HG02852 (cell line): Measurements from ENCODE around the gene SLC12A8.

Experiments
- ATAC-seq: cut with Tn5 transposase; IDR thresholded peaks from one replicate; pipeline ENCODE4 v1.9.1; 2021; ENCODE audit warnings: mild to moderate bottlenecking, moderate library complexity; ENCODE audit not compliant: unreplicated experiment

SLC12A8 gene

DNA sequence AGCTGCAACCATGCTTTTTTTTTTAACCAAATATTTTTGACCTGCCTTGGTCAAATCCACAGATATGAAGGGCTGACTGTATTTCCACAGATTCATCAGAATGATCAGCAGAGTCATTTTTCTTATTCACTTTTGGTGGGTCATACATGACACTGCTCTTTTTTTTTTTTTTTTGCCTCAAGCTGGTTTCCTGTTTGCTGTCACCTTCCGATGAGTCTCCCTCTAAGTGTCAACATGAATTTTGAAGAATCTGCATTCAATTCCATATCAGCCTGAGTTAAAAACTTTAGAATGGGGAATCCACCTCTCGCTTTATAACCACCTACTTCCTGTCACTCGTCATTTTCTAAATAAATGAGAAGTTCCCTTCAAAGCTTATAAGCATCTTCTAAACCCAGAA, 2.2 kb upstream of the SLC12A8 start:
- ATAC-seq = no peak

DNA sequence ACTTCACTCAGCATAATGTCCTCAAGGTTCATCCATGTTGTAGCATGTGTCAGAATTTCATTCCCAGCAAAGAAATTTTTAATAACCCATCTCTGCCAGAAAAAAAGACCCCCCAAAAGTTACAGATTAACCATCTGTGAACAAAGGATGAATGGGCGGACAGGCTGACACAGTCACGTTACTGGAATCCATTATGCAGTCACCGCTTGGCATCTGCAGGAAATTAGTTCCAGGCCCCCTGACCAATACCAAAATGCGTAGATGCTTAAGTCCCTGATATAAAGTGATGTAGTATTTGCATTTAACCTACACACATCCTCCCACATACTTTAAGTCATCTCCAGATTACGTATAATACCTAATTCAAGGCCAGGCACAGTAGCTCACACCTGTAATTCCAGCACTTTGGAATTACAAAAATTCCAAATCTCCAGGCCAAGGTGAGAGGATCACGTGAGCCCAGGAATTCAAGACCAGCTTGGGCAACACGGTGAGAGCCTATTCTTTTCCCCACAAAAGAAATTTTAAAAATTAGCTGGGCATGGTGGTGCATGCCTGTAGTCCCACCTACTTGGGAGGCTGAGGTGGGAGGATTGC, 1.5 kb upstream of the SLC12A8 start:
- ATAC-seq = no peak

DNA sequence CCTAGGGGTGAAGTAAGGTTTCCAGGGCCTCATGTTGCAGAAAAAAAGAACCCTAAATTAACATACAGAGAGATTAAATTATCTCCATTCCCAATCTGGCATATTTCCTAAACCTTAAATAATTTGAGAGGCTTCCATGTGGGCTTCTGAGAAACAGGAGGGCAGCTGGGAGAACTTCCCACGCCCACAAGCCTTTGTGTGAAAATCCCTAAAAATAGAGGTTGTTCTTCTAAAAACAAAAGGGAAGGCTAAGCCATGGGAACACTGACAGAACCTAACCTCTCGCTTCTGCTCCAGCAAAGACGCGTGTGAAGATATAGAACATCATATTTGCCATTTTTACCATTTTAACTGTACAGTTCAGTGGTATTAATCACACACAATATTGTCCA, 812 bp upstream of the SLC12A8 start:
- no peak for ATAC-seq

DNA sequence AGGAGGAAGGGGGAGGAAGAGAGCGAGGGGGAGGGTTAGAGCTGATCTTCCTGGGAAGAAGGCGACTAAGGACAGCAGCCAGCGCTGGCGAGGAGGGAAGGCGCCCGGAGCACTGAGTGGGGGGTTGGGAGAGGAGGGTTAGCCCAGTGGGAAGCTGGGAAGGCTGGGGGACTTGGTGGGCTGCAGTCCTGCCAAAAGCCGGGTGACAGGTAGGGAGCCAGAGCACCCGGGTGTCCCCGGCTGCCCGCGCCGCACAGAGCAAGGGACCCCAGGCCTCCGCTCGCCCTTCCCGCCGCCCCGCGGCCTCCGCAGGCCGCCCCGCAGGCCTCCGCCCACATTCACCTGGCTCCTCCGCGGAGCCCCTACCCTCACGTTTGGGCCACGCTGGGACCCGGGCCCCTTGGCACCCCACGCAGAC, 448 bp downstream of the SLC12A8 start:
- ATAC-seq = no peak

DNA sequence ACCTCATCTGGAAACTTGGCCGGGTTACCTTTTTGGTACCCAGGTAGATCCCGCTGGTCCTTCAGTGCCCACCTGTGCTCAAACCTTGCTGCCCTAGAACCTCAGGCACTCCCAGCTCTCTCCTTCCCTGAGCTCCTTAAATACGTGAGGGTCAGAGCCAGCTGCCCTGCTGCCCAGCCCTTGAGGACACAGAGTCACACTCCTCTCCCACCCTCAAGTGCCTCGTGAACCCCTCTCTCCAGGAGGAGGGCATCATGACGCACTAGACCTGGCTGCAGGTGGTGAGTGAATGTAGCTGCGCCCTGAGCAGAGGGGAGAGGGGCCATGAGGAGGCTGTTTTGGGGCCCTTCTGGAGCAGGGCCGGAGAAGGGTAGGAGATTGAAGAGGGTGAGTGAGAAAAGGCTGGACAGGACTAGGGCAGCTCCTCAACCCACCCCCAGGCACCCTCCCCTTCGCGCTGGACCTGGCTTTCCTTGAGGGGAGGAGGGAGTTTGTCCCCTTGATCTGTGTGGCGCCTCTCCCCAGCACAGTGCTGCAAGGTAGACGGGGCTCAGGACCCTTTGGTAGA, 941 bp downstream of the SLC12A8 start:
- no peak for ATAC-seq

DNA sequence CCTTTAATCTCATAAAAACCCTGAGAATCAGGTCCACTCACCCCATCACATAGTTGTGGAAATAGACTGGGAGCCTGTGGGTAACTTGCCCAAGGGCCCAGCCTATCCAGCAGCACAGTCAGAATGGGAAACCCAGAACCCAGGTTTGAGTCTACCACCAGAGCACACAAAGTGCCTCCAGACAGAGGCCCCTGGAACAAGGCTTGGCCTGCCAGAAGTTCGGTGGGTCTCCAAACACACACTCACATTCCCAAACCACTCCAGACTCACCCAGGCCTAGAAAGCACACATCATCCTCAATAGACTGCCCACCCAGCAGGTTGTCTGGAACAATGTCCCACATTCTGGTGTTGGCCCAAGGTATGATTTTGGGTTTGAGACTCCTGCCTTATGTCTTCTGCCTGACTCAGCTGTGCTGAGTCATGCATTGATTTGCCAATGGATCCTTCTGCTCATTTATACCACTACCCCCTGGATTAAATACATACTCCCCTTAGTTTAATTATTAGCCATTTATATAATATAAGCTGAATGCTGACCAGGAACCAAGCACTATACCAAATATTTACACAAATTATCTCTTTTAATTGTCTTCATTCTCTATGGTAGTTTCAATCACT, 4.5 kb downstream of the SLC12A8 start:
- no peak for ATAC-seq

DNA sequence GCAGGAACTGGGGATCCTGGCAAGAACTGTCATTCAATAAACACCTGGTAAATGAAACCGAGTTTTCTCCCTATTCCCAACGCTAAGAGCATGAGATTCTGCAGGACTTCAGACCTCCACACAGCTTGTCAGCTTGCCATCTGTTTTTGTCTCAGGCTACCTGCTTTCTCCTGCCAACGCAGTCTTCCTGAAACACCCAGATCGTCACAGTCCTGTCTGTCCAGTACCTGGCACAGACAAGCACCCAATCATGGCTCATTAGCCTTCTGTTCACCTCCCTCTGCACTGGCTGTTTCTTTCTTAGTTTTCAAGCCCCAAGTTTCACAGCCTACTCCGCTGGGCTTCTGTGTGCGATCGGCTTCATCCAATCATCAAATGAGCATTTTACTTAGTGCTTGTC, 5.0 kb downstream of the SLC12A8 start:
- ATAC-seq = no peak

DNA sequence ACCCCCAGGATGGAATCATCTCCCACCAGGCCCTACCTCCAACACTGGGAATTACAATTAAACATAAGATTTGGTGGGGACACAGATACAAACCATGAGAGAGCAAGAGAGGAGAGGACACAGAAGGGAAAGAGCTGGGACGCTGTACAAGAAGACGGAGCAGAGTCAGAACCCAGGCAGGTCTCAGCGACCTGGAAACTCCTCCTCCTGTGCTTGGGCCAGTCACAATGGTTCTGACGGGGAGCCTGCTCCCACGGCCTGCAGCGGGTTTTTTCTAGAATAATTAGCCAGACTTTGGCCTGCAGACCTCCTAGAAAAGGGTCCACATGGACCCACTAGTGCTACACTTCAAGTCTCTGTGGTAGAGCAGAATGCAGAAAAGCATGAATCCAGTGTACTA, 5.6 kb downstream of the SLC12A8 start:
- no peak for ATAC-seq

DNA sequence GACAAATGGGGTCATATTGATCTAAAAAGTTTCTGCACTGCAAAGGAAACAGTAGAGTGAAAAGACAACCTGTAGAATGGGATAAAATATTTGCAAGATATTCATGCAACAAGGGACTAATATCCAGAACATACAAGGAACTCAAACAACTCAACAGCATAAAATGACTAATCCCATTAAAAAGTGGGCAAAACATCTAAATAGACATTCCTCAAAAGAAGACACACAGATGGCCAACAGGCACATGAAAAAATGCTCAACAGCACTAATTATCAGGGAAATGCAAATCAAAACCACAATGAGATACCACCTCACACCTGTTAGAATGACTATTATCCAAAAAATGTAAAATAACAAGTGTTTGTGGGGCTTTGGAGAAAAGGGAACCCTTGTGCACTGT, 8.8 kb downstream of the SLC12A8 start:
- no peak for ATAC-seq

DNA sequence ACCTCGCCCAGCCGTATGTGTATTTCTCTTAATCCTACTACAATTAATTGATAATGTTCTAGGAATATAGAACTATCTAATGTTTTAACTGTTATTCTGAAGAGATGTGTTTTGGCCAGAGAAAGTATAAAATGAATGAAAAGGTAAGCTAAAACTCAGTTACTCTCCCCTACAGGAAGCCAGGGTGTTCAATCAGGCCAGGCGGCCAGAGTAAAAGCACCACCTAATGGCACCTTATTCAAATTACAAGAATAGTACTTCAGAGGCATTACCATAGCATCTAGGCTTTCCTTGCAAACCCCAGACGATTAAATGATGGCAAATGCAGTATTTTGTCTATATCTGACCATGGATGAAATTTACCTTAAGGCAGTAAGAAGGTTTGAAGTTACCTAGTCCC, 10.4 kb downstream of the SLC12A8 start:
- ATAC-seq = no peak

DNA sequence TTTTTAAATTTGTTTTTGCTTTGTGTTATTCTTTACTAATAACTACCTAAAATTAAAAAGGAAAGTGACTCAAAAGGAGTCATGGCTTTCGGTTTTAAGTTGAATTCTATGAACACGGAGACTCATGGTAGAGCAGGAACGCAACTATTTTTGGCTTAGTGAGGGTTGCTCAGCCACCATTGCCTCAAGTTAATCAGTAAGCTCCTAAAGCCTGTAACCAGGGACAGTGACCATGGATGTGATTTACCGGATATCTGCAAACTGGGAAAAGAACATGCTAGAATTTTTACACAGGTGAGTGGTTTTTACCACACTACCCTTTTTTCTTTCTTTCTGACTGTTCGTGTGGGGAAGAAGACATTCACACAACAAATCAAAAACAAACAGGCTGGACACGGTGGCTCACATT, 11.8 kb downstream of the SLC12A8 start:
- ATAC-seq = peak; percentile 89

DNA sequence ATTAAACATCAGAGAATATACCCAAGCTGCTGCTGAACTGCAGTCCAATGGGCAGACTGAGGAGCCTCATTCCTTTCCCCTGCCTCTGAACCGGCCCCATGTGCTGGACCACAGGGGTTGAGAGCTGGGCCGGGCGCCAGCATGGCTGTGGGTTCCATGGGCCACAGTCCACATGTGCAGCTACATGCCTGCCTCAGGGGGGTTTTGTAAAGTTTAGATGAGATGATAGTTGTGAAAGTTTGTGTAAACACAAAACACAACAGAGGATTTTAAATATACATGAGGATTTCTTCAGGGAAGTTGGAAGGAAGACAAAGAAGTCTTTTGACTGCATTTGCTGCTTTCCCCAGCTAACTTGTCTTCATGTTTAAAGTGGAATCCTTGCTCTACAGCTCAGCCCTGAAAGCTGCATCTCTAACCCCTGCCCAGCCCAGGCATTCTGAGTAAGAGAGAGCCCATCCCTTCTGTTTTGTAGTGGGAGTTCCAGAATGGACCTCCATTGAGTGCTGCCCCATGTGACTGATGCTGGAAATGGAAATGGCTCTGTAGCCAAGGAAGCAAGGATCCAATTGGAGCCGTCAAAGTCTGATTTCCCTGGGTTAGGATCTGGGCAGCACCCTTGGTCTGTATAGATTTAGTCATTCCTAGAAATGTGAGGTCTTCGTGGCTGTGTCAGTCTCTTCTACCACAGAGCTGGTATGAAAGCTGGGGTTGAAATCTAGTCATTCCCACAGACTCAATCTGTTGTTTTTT, 17.5 kb downstream of the SLC12A8 start:
- no peak for ATAC-seq

DNA sequence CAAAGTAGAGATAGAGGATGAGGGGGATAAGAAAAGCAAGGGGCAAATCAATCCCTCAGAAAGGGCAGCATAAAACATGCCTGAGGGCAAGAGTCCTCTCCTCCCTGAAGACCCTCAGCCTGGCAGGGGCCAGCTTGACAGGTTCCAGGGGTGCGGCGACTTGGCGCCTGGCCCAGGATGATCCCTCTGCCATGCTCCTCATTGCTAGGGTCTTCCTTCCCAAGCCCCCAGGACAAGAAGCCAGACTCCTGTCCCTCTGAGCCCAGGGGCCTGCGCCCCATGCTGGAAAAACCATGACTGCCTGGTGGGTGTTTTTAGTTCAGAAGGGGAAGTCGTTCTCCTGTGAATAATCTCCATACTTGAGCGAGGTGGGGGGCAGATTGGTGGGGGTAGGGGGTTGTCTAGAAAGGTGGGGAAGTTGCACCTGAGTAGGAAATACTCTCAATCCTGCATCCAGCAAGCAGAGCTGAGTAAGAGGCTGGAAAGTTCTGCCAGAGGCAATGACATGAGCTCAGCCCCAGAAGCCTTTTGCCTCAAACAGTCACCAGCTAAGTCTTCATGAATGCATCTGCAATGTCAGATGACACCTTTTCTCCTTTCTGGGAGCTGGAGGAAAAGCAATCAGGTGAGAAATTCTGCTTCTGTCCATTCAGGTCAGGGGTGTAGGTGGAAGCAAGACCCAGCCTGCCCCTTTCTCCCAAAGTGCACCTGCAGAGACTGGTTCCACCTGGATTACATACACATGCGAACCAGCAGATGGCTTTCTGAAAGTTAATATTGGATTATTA, 18.3 kb downstream of the SLC12A8 start:
- ATAC-seq = no peak

DNA sequence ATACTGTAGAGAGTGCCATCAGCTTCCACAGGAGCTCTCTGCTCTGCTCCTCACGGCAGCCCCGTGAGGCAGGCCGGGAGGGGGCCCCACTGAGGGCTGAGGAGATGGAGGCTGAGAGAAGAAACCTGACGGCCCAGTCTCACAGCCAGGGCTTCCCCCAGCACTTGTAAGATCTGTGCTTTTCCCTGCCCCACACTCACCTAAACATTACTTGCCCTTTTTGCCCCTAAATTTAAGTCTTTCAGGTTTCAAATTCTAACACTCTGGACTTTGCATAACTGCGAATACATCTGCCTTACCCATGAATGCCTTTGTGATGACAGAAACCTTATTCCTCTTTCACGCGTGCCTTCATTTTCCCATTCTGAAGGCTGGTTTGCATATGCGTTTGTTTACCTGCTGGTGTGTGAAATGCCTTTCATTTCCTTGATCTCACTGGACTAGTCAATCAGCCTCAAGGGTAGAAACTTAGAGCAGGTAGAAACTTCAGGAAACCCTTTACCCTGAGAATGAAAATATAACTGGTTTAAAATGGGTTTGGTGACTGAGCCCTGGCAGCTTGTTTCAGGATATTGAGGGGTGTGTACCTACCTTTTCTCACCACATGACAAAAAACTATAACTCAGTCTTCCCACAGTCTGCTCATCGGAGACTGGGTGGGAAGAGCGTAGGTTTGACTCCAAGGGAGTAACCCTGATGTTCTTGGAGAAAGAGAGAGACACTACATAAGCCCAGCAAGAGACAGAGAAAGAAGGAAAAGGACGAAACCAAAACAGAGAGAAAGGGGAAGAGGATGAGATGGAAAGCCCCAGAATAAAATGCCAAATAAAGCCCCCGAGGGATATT, 20.1 kb downstream of the SLC12A8 start:
- ATAC-seq = peak; percentile 75

DNA sequence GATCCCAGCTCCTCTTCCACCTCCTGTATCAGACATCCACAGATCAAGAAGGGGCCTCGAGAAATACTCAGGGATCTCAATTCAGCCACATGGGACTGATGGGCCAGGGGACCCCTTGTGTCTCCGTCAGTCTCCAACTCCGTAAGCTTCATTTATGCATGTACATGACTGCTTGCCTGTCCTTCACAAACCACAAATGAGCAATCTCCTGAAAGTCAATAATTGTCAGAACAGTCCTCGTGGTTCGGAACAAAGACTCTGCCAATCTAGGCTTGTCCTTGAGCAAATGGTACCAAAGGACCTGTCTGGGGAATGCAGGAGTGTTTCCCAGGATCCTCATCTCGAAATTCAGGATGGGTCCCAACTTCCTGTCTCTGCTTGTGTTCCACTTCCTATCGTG, 20.8 kb downstream of the SLC12A8 start:
- no peak for ATAC-seq

DNA sequence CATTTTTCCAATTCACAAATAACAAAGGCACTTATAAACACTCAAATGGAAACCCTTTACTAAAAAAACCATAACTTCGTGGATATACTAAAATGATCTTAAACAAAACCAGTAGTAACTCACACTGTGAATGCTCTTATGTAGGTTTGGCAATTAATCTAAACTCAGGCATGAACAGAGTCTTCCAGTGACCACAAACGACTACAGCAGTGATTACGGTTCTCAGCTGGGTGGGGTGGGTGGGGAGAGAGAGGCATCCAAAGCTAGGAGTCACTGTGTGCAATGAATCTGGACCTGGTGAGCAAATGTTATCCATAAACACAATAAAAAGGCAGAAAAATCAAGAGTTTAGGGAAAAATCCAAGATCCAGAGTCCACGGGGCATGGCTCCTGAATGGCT, 21.3 kb downstream of the SLC12A8 start:
- ATAC-seq = no peak

DNA sequence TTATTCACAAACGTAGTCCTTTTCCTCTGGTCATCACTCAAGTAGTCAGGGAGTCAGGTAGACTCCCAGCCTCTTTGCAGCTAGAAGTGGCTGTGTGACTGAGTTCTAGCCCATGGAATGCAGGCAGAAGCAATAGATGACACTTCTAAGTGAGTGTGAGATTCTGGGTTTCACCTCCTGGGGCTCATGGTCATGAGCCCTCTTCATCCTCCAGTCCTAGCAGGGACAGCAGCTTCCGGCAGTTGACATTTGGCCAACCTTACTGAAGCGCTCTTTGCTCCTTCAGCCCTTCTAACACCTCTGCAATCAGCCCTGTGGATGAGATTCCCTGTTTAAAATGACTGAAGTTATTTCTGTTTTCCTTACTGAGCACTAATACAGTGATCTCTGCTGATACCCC, 21.8 kb downstream of the SLC12A8 start:
- ATAC-seq = no peak

DNA sequence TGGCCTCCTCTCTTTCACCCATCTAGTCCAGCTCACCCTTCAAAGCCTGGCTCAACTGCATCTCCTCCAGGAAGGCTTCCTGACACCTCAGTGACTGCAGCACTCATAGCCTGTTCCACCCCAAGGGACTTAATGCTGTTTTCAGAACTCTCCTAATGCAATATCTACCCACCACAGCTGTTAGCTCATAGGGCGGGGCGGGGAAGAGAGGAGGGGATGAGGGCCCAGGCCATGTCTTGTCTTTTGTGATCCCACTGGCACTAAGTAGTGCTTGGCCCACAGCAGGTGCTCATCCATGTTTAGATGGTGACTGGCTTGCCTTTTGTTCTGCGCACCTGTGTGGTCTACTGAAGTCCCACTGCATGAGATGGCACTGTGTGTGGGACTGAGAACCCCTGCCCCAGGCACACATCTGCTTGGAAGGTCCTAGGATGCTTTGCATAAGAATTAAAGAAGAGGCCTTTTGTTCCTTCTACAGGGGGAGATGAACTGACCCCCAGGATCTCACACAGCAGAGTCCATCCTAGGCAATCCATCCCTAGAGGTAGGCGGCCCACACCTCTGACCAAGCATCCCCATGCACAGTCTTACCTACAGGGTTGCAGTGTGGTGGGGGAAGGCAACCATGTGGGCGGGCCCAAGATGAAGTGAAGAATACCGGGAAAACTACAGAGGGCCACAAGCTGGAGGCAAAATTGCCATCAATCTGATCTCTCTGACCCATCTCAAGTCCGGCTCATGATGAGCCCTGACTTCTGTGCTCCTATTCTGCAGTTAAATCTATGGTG, 23.0 kb downstream of the SLC12A8 start:
- ATAC-seq = no peak

DNA sequence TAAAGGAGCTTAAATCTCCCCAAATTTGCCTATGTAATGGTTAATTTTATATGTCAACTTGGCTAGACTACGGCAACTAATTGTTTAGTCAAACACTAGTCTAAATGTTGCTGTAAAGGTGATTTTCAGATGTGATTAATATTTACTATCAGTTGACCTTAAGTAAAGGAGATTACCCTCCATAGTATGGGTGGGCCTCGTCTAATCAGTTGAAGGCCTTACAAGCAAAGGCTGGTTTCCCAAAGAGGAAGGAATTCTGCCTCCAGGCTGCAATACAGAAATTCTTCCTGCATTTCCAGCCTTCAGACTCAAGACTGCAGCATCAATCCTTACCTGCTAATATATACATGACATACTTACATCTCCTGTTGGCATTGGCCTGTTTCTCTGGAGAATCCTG, 23.6 kb downstream of the SLC12A8 start:
- ATAC-seq = no peak

DNA sequence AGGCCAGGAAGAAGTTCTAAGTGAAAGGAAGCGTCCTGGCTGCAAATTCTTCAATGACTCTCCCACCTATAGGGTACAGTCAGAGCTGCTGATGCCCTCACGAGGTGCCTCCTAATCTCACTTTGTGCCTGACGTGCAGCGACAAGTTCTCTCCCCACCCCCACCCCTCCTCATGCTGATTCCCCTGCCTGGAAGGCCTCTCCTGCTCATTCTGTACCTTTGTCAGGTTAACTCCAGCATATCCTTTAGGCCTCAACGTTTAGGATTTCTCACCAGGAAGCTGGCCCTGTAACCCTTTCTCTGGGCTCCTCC, 25.0 kb downstream of the SLC12A8 start:
- no peak for ATAC-seq
